Stomach (tissue), 4 donors: ENCODE results near the gene EIF4B.

ENCODE experiments used
- CTCF ChIP-seq, 7 experiments: fragments of 450-650 bp in 4 of 7; fragments of 200-600 bp in 3 of 7; sonication (generic) in 3 of 7; IDR thresholded peaks; one replicate each; pipeline ENCODE4 v1.5.1; 2016 to 2019; ENCODE audit warnings: antibody characterized with exemption in 7 of 7, control low read depth in 2 of 7, mild to moderate bottlenecking in 1 of 7
- EP300 ChIP-seq: sonication (generic); formaldehyde crosslinking; IDR thresholded peaks from one replicate; pipeline ENCODE4 v1.6.1; 2017; ENCODE audit warnings: antibody characterized with exemption
- POLR2A ChIP-seq, 4 donors: fragments of 450-650 bp; IDR thresholded peaks; one replicate each; pipeline ENCODE4 v1.6.1; 2016; ENCODE audit warnings: antibody characterized with exemption in 4 of 4, control low read depth in 2 of 4, mild to moderate bottlenecking in 1 of 4, moderate library complexity in 1 of 4
- POLR2AphosphoS5 ChIP-seq, 3 donors: sonication (generic); formaldehyde crosslinking; IDR thresholded peaks; one replicate each; pipeline ENCODE4 v1.6.1; 2016; ENCODE audit warnings: antibody characterized with exemption in 3 of 3

- no peak for TF ChIP-seq EP300
- no peak for TF ChIP-seq CTCF (IDR thresholded peaks at IDR 0.05)
- no peak for TF ChIP-seq POLR2A (IDR thresholded peaks at IDR 0.05)
- TF ChIP-seq POLR2AphosphoS5 (IDR thresholded peaks at IDR 0.05), result peak in 1 of 3 donors; percentile 17
These were observed 67.6 kb downstream of the EIF4B start for GRCh38 chr12:53073881-53074280.
